DND-41 (cell line): ENCODE data around the gene TGFBR2.

Experiments used
- ATAC-seq: fragments of 200-7000 bp; cut with Tn5 transposase; 3 replicates; pipeline ENCODE4 v1.9.1; 2021; ENCODE audit warnings: low read depth; ENCODE audit not compliant: insufficient read depth
- DNase-seq: peaks from one replicate; pipeline ENCODE4 v3.0.0-alpha.2; 2020
- H2AFZ ChIP-seq: 2 replicates; pipeline ENCODE4 v1.6.0; 2012; ENCODE audit warnings: low read depth, low read length
- H3K27ac ChIP-seq: 2 replicates; pipeline ENCODE4 v1.5.1; 2012; ENCODE audit warnings: low read length, inconsistent platforms
- H3K27me3 ChIP-seq: fragments of 200-600 bp; sonication (generic); 2 replicates; pipeline ENCODE4 v1.6.0; 2012; ENCODE audit warnings: low read length, mild to moderate bottlenecking, inconsistent platforms; ENCODE audit not compliant: insufficient read depth, poor library complexity
- H3K36me3 ChIP-seq: 2 replicates; pipeline ENCODE4 v1.5.1; 2012; ENCODE audit warnings: low read length, inconsistent platforms; ENCODE audit not compliant: insufficient read depth
- H3K4me1 ChIP-seq: 2 replicates; pipeline ENCODE4 v1.5.1; 2012; ENCODE audit warnings: mild to moderate bottlenecking, low read length; ENCODE audit not compliant: insufficient read depth
- H3K4me2 ChIP-seq: 2 replicates; pipeline ENCODE4 v1.6.0; 2012; ENCODE audit warnings: mild to moderate bottlenecking, moderate library complexity, low read length, inconsistent platforms; ENCODE audit not compliant: insufficient read depth
- H3K4me3 ChIP-seq, 2 experiments: fragments of 200-600 bp in 1 of 2; shearing (Covaris generic) in 1 of 2; 2 replicates each; pipeline ENCODE4 v1.5.1; 2012 to 2016; ENCODE audit warnings: inconsistent platforms in 2 of 2, low read length in 2 of 2, mild to moderate bottlenecking in 2 of 2, low read depth in 1 of 2, moderate library complexity in 1 of 2
- H3K79me2 ChIP-seq: 2 replicates; pipeline ENCODE4 v1.6.0; 2012; ENCODE audit warnings: low read length, inconsistent platforms; ENCODE audit not compliant: insufficient read depth
- H3K9ac ChIP-seq: 2 replicates; pipeline ENCODE4 v1.6.0; 2012; ENCODE audit warnings: low read depth, mild to moderate bottlenecking, inconsistent platforms, low read length, moderate library complexity
- H3K9me3 ChIP-seq: 2 replicates; pipeline ENCODE4 v1.5.1; 2012; ENCODE audit warnings: low read length, moderate library complexity, mild to moderate bottlenecking, inconsistent platforms; ENCODE audit not compliant: insufficient read depth, severe bottlenecking
- H4K20me1 ChIP-seq: 2 replicates; pipeline ENCODE4 v1.6.0; 2012; ENCODE audit warnings: low read length; ENCODE audit not compliant: insufficient read depth
- CTCF ChIP-seq: IDR thresholded peaks from 2 replicates; pipeline ENCODE4 v1.5.1; 2012; ENCODE audit warnings: borderline replicate concordance, low read length, moderate library complexity, mild to moderate bottlenecking; ENCODE audit not compliant: poor library complexity, severe bottlenecking; ENCODE audit errors: extremely low read depth
- EZH2 ChIP-seq: IDR thresholded peaks from 3 replicates; pipeline ENCODE4 v1.6.1; 2012; ENCODE audit warnings: borderline replicate concordance, low read depth, mild to moderate bottlenecking, moderate library complexity, low read length, inconsistent platforms; ENCODE audit not compliant: severe bottlenecking

The TGFBR2 gene

DNA sequence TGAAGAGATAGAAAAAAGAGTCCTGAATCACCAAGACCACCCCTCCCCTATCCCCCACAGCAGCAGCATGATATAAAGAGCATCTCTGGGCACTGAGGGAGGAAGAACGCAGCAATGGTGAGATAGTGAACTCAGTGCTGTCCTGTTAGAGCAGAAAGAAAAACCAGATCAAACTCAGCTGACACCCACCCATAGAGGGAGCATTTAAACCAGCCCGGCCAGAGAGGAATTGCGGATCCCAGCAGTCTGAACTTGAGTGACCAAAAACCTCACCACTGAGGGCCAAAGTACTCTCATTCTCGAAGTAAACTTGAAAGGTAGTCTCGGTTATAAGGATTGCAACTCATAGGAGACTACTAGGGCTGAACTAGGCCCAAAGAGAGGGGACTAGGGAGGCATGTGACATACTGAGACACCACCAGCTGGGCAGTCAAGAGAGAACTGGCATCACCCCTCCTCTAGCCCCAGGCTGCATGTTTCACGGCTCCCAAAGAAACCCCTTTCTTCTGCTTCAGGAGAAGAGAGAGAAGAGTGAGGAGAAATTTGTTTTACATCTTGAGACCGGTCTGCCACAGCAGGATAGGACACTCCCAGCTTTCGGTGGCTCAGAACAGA is 39.2 kb upstream of the TGFBR2 start:
- ATAC-seq = no peak
- no peaks in the 10 kb centered on the region for H3K9me3 ChIP-seq
- no peak overlapping the region for H3K4me2 ChIP-seq
- no peaks in the 10 kb centered on the region for H3K36me3 ChIP-seq
- no peak overlapping the region for H3K4me3 ChIP-seq
- no peak overlapping the region for H3K9ac ChIP-seq
- no peak overlapping the region for H2AFZ ChIP-seq
- no peaks in the 10 kb centered on the region for H3K27me3 ChIP-seq
- H3K4me1 ChIP-seq = no peaks in the 10 kb centered on the region
- TF ChIP-seq CTCF (no peak), EZH2 (no peak)
- DNase-seq = no peak
- no peak overlapping the region for H3K27ac ChIP-seq
- no peaks in the 10 kb centered on the region for H4K20me1 ChIP-seq
- no peaks in the 10 kb centered on the region for H3K79me2 ChIP-seq

DNA sequence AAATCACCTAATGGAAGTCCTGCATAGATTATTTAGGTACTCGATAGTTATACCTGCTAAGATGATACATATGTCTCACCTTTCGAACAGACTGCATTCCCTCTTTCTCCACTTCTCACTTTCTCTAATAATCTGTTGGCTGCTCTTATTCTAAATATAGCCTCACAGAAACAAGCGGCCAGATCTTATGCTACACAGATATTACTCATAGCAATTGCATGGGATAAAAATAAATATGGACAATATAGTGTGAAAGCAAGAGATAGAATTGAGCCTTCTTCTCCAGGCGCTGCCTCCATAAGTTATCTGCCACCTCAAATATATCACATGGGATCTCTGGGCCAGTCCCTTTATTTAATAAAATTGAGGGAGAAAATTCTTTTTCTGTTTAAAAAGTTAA is 29.5 kb upstream of the TGFBR2 start:
- TF ChIP-seq CTCF = no peak
- TF ChIP-seq EZH2 = no peak
- no peak overlapping the region for H3K4me3 ChIP-seq
- no peak overlapping the region for H3K27ac ChIP-seq
- no peak for ATAC-seq
- H3K36me3 ChIP-seq = no peaks in the 10 kb centered on the region
- no peak overlapping the region for H3K9ac ChIP-seq
- H4K20me1 ChIP-seq = no peaks in the 10 kb centered on the region
- no peaks in the 10 kb centered on the region for H3K4me1 ChIP-seq
- DNase-seq = no peak
- no peaks in the 10 kb centered on the region for H3K79me2 ChIP-seq
- no peaks in the 10 kb centered on the region for H3K27me3 ChIP-seq
- no peak overlapping the region for H3K4me2 ChIP-seq
- no peaks in the 10 kb centered on the region for H3K9me3 ChIP-seq
- H2AFZ ChIP-seq = no peak overlapping the region

GRCh38 chr3:30577788-30578187 is 28.6 kb upstream of the TGFBR2 start:
- Histone ChIP-seq H3K27me3 (no peaks in the 10 kb centered on the region), H3K4me3 (no peak overlapping the region), H3K27ac (no peak overlapping the region), H2AFZ (no peak overlapping the region), H3K9ac (no peak overlapping the region), H3K9me3 (no peaks in the 10 kb centered on the region), H3K4me2 (no peak overlapping the region), H3K79me2 (no peaks in the 10 kb centered on the region), H3K36me3 (no peaks in the 10 kb centered on the region), H4K20me1 (no peaks in the 10 kb centered on the region), H3K4me1 (no peaks in the 10 kb centered on the region)
- ATAC-seq = no peak
- DNase-seq = no peak
- TF ChIP-seq CTCF (no peak), EZH2 (no peak)

- Histone ChIP-seq H3K4me1 (no peaks in the 10 kb centered on the region), H3K27ac (no peak overlapping the region), H3K9me3 (no peaks in the 10 kb centered on the region), H4K20me1 (no peaks in the 10 kb centered on the region), H3K27me3 (no peaks in the 10 kb centered on the region), H3K79me2 (no peaks in the 10 kb centered on the region), H3K4me3 (no peak overlapping the region), H2AFZ (no peak overlapping the region), H3K9ac (no peak overlapping the region), H3K36me3 (no peaks in the 10 kb centered on the region), H3K4me2 (no peak overlapping the region)
- no peak for DNase-seq
- no peak for TF ChIP-seq EZH2
- no peak for TF ChIP-seq CTCF
- no peak for ATAC-seq
Measured at GRCh38 chr3:30578479-30578878, 27.9 kb upstream of the TGFBR2 start.
